CD4-positive, alpha-beta T cell treated with Interleukin-6 at 100 ng/mL for 8 hours (primary cell): ENCODE data around the gene CDRT4.

ENCODE experiments used
- DNase-seq: peaks from one replicate; pipeline ENCODE4 v3.0.0-alpha.2; 2020; ENCODE audit warnings: mixed read lengths, low spot score

The CDRT4 gene

GRCh38 chr17:15492791-15493692, 25.6 kb upstream of the CDRT4 start:
- no peak for DNase-seq

- DNase-seq, result no peak
Observed at GRCh38 chr17:15492186-15492585, 24.8 kb upstream of the CDRT4 start.

GRCh38 chr17:15490634-15491261, 23.3 kb upstream of the CDRT4 start:
- DNase-seq, result no peak

- no peak for DNase-seq
Observed at GRCh38 chr17:15488557-15488956, 21.1 kb upstream of the CDRT4 start.

DNA sequence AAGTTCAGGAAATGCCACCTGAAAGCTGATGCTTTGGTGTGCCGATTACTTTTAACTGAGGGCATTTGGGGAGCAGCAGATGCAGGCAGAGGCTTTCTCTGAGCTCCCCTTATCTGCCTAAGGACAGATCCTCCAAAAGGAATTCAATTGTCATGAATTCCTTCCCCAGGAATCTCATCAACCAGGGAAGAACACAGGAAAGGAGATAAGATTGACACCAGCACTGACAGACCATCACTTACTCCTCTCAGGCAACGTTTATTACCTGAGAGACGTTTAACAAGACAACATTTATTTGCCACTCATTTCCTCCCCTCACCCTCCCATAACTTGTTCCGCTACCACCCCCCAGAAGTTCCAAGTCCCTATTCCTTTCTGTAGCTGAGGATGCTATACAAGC, 17.6 kb upstream of the CDRT4 start:
- DNase-seq, result no peak

DNA sequence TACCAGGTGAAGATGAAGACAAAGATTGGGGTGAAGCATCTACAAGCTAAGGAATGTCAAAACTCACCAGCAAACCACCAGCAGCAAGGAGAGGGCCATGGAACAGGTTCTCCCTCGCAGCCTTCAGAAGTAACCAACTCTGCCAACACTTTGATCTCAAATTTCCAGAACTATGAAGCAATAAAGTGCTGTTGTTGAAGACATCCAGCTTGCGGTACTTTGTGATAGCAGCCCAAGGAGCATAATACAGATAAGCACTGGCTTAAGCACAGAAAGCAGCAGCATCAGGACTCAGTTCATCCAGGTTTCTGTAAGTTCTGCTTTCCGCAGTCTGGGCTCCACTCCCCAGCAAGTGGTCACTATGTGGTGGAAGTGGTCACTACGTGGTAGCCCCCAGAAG, 16.0 kb upstream of the CDRT4 start:
- no peak for DNase-seq

DNA sequence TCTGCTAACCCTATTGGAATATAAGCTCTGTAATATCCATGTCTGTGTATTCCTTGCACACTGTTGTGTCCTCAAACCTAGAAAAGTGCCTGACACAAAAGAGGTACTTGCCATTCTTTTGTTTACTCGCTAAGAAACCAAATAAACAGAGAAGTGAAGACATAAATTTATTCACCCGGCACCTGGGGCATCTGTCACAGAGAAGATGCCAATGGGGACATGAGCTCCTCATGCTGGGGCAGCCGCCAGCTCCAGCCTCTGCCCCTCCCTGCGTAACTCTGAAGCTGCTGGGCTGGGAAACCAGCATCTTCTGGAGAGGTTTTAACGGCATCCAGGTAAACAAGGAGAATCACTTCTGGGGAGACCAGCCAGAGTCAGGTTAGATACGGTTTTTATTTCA, 15.1 kb upstream of the CDRT4 start:
- no peak for DNase-seq

DNA sequence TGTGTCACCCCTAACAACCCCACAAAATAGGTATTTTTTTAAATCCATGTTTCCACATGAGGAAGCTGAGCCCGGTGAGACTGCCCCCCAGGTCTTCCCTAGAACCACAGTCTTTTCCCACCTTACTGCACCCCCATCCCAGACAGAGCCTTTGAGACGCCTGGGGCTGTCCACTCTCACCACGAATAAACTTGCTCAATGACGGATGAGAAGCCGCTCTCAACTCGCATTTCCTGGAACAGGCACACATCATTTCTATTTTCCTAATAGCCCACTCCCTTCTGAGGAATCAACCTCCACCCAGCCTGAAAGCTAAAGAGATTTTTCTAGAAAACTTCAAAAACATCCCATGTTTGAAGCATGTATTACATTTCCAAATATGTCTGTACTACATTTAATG, 14.1 kb upstream of the CDRT4 start:
- DNase-seq, result no peak

DNA sequence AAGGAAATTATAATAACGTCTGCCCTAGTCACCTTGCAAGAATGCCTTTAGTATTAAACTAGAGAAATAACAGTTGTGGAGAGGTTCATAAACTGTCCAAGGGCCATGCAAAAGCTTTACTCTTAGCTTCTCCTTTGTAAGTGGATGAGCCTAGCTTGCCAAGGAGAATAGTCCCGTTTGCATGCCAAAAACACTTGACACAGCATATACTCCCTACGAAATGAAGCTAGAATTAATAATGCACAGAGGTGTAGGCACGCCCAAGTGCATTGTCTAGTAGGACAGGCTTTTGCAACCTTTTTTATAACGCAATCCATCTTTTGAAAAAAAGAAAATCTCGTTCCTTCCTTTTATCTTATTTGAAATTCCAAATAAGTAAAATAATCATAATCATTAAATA, 12.8 kb upstream of the CDRT4 start:
- no peak for DNase-seq

DNA sequence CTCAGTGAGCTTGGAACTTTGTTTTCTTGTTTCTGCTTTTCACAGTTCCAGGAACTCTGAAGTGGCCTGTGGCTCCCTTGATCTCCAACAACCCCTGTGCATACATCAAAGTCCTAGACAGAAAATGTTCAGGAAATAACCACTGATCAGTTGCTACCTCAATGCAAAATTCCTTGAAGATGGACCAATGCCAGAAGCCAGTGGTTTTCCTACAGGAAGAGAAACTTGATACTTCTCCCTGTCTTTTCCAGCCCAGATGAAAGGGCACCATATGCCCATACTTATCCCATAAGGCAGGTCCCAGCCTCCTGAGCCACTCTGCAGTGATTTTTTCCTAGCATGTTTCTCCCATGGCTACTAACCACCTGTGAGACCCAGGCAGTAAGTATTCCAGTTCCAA, 12.3 kb upstream of the CDRT4 start:
- no peak for DNase-seq

- DNase-seq, result no peak
Observed at GRCh38 chr17:15478845-15479244, 11.4 kb upstream of the CDRT4 start.

DNA sequence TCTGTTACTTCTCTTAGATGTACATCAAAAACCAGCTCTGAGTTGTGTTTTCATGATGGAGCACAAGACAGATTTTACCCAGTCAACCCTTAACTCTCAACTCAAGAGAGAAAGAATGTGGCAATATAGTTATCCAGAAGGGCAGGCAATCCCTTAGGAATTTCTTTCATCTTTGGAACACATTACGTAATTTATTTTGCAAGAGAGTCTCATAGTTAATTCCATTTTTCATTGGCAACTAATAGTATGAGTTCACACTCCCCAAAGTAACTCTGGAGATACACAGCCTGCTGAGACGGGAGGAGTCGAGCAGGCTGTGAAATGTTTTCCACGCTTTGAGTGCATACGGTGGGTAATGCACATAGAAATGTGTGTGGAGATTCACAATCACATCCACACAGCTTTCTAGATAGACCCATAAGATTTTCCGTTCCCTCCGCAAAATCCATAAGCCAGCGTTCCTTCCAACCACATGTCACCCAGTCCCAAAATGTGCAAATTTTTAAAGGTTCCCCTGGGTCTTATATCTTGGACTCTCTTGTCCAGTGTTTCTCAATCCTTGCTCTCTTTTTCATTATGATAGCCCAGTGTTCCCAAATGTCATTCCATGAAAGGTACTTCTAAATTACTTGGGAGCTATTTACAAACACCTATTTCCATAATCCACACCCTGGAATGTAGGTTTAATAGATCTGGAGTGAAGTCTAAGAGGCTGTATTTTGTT, 8.4 kb upstream of the CDRT4 start:
- DNase-seq, result no peak

GRCh38 chr17:15472891-15473290, 5.5 kb upstream of the CDRT4 start:
- DNase-seq, result no peak

DNA sequence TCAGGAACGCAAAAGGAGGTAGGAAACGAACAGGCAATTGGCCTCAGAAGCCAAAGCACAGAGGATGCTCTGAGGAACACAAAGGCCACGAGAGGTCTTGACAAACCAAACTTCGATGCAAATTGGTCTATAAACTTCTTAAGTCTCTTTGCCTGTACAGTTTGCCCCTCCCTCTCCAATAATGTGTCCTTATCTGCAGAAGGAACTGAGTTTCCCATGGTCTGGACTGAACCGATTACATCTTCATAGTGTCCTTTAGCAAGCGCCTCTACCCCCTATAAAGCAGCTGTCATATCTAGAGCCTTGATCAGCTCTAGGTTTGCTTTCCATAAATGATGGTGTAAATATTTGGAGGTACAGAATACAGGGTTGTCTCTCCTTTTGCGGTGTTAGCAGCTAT, 3.1 kb upstream of the CDRT4 start:
- DNase-seq, result no peak

DNA sequence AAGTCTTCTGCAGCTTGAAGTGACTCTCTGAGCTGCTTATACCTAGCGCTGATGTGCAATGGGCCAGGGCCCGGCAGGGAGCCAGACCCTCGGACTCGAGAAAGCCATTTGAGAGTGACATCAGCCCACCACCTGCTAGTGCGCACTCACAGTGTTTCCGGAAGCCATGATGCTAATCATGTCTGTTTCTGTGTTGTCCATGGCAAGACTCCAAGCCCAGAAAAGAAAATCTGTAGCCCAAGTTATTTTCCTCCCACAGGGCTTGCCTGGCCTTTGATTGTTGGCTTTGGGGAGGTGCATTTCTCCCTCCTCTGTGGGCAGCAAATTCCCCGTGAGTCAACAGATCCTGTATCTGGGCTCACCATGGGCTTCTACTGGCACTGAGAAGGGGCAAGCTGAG, 1.8 kb upstream of the CDRT4 start:
- no peak for DNase-seq

DNA sequence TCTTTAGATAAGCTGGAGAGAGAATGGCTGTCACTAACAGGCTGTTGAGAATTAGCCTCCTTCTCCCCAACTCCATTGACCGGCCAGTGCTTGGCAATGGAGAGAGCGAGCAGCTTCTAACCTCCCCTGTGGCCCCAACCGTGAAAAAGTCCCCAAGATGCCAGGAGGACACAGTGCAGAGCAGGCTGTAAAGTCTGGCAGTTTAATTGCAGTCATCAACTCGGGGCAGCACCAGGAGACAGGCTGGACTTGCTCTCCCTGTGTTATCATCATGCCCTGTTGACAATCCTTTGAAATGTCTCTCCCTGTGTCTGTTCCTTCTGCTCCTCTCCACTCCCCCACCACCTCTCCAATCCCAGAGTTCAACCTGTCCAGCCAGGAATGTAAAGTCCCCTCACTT, 705 bp upstream of the CDRT4 start:
- DNase-seq, result no peak

DNA sequence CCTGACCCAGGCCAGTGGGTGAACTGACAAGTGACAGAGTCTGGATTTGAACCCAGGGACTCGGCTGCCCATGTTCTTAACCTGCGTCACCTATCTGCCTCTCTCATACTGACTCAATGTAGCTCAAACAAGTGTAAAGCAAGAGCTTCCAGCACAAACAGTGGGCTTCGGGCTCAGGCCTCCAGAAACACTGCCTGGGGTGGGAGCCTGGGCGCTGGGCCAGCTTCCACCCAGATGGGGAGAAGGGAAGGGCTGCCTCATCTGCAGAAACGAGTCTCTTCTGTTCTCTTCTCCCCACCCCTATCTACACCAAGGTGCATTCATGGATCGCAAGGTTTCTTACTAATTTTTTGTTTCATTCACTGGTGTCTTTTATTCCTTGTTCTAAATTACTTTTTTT, 1.3 kb downstream of the CDRT4 start:
- DNase-seq, result no peak

GRCh38 chr17:15465045-15465701, 2.2 kb downstream of the CDRT4 start:
- DNase-seq, result no peak

- no peak for DNase-seq
Observed at GRCh38 chr17:15464231-15464985, 3.0 kb downstream of the CDRT4 start.

- DNase-seq, result no peak
Observed at GRCh38 chr17:15462976-15463772, 4.2 kb downstream of the CDRT4 start.

DNA sequence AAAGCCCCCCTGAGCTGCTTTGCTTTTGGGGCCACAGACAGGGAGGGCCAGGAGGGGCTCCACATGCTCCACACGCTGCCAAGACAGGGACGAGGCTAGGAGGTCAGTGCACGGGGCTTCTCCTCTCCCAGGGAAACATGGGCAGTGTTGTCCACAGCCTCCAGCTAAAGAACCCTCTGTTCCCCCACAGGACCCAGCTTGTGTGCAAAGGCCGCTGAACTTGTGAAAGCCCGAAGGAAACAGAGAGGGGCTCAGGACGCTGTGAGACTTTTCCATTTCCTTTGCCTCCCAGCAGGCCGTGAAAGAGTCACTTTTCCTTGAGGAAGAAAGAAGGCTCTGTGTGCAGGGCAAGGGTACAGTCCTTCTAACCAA, 9.7 kb downstream of the CDRT4 start:
- DNase-seq, result no peak
